Endodermal cell (in vitro differentiated cells): Measurements from ENCODE around the gene SORL1. TPM values are rescaled to one million over a fixed set of nuclear protein-coding genes. Genes with fewer than 3 reads are reported as not detected.

Source experiments
- DNase-seq: peaks from one replicate; pipeline ENCODE4 v3.0.0-alpha.2; 2017
- H3K27ac ChIP-seq: 2 replicates; pipeline ENCODE4 v1.5.1; 2013; ENCODE audit warnings: mild to moderate bottlenecking, low read depth, low read length, moderate library complexity
- H3K27me3 ChIP-seq: 2 replicates; pipeline ENCODE4 v1.6.1; 2013; ENCODE audit warnings: mild to moderate bottlenecking, low read length, moderate library complexity; ENCODE audit not compliant: insufficient read depth, control insufficient read depth, poor library complexity, severe bottlenecking
- H3K36me3 ChIP-seq: 2 replicates; pipeline ENCODE4 v1.7.0; 2013; ENCODE audit warnings: mild to moderate bottlenecking, low read length, moderate library complexity; ENCODE audit not compliant: control insufficient read depth, insufficient read depth
- H3K4me1 ChIP-seq: one replicate; pipeline ENCODE4 v1.7.0; 2013; ENCODE audit warnings: low read length; ENCODE audit not compliant: control insufficient read depth, insufficient read depth
- H3K4me3 ChIP-seq: 2 replicates; pipeline ENCODE4 v1.5.1; 2013; ENCODE audit warnings: mild to moderate bottlenecking, low read length, moderate library complexity
- H3K9ac ChIP-seq: 2 replicates; pipeline ENCODE4 v1.6.1; 2013; ENCODE audit warnings: mild to moderate bottlenecking, low read length, moderate library complexity; ENCODE audit not compliant: poor library complexity, severe bottlenecking; ENCODE audit errors: extremely low read depth
- H3K9me3 ChIP-seq: 2 replicates; pipeline ENCODE4 v1.6.1; 2013; ENCODE audit warnings: mild to moderate bottlenecking, low read length, moderate library complexity; ENCODE audit not compliant: control insufficient read depth
- H3K27ac Mint-ChIP-seq: 2 replicates; pipeline ENCODE4 v1.8.0; 2020; ENCODE audit warnings: mixed read lengths
- H3K27me3 Mint-ChIP-seq: 2 replicates; pipeline ENCODE4 v1.8.0; 2021; ENCODE audit warnings: mild to moderate bottlenecking, mixed read lengths; ENCODE audit not compliant: insufficient read depth
- H3K36me3 Mint-ChIP-seq: 2 replicates; pipeline ENCODE4 v1.8.0; 2020; ENCODE audit warnings: low read depth, mixed read lengths
- H3K4me1 Mint-ChIP-seq: 2 replicates; pipeline ENCODE4 v1.8.0; 2020; ENCODE audit warnings: mixed read lengths
- H3K4me3 Mint-ChIP-seq: 2 replicates; pipeline ENCODE4 v1.8.0; 2020; ENCODE audit warnings: mild to moderate bottlenecking, moderate library complexity, mixed read lengths
- H3K9me3 Mint-ChIP-seq: 2 replicates; pipeline ENCODE4 v1.8.0; 2020; ENCODE audit warnings: mild to moderate bottlenecking, mixed read lengths
- CTCF ChIP-seq: fragments of 200-600 bp; sonication (generic); conservative IDR thresholded peaks from 2 replicates; pipeline ENCODE4 v1.5.0; 2021; ENCODE audit warnings: antibody characterized with exemption, mild to moderate bottlenecking
- WGBS, 2 experiments: methylation state at CpG; one replicate each; pipeline versions ENCODE4 v1.1.5 to v1.1.7; 2013; ENCODE audit warnings: missing lambda C conversion rate in 2 of 2, mixed read lengths in 1 of 2; ENCODE audit not compliant: insufficient coverage in 1 of 2, insufficient read length in 1 of 2; 5-methylcytosine and 5-hydroxymethylcytosine counted together
- total RNA-seq, 2 donors: library from RNA; stranded (reverse); fragmentation: NEBNext Ultra II Directional in 1 of 2; extraction: Animal tissue kit (Norgen Biotek cat#: 25700) in 1 of 2; gene quantifications; 2 replicates in 1 of 2; 3 replicates in 1 of 2; pipeline ENCODE4 v1.2.1, GENCODE V29; 2021

The SORL1 gene
- total RNA-seq, 2 donors from 2014 or later, result 56.4 to 57.5 TPM

- DNase-seq, result no peak
- Mint-ChIP-seq H3K4me3 (no peak overlapping the region), H3K9me3 (no peaks in the 10 kb centered on the region), H3K27ac (peak overlapping the region; percentile 6), H3K27me3 (no peaks in the 10 kb centered on the region), H3K36me3 (peaks cover 8% of the 10 kb centered on the region), H3K4me1 (peaks cover 20% of the 10 kb centered on the region)
- Histone ChIP-seq H3K4me3 (no peak overlapping the region), H3K27me3 (no peaks in the 10 kb centered on the region), H3K9me3 (no peaks in the 10 kb centered on the region), H3K27ac (no peak overlapping the region), H3K9ac (no peak overlapping the region), H3K4me1 (peaks cover 5% of the 10 kb centered on the region), H3K36me3 (peaks cover 6% of the 10 kb centered on the region)
- 94 to 98% methylated on average over 10 to 12 of the region's 12 CpGs for WGBS, 2 experiments
- TF ChIP-seq CTCF, result peak; percentile 44
Measured at GRCh38 chr11:121471167-121471566, 19.1 kb downstream of the SORL1 start.

- H3K9ac ChIP-seq, result no peak overlapping the region
- Mint-ChIP-seq H3K36me3 (peaks cover 8% of the 10 kb centered on the region), H3K27ac (no peak overlapping the region), H3K9me3 (no peaks in the 10 kb centered on the region), H3K4me1 (peaks cover 14% of the 10 kb centered on the region), H3K4me3 (no peak overlapping the region), H3K27me3 (no peaks in the 10 kb centered on the region)
- no peak for DNase-seq
- WGBS, 2 experiments, result 92 to 100% methylated on average over 2 of the region's 2 CpGs
- H3K27me3 ChIP-seq, result no peaks in the 10 kb centered on the region
- no peak for TF ChIP-seq CTCF
- H3K36me3 ChIP-seq, result peaks cover 6% of the 10 kb centered on the region
- H3K27ac ChIP-seq, result no peak overlapping the region
- no peaks in the 10 kb centered on the region for H3K4me1 ChIP-seq
- H3K4me3 ChIP-seq, result no peak overlapping the region
- H3K9me3 ChIP-seq, result no peaks in the 10 kb centered on the region
Measured at GRCh38 chr11:121472312-121472711, 20.2 kb downstream of the SORL1 start.

- H3K27me3 ChIP-seq, result no peaks in the 10 kb centered on the region
- no peak for TF ChIP-seq CTCF
- Mint-ChIP-seq H3K9me3 (no peaks in the 10 kb centered on the region), H3K36me3 (peaks cover 8% of the 10 kb centered on the region), H3K4me3 (no peak overlapping the region), H3K4me1 (peaks cover 13% of the 10 kb centered on the region), H3K27ac (no peak overlapping the region), H3K27me3 (no peaks in the 10 kb centered on the region)
- peaks cover 6% of the 10 kb centered on the region for H3K36me3 ChIP-seq
- no peak overlapping the region for H3K27ac ChIP-seq
- WGBS, 2 experiments, result 82 to 97% methylated on average over 7 to 8 of the region's 8 CpGs
- H3K4me1 ChIP-seq, result no peaks in the 10 kb centered on the region
- no peak for DNase-seq
- H3K9ac ChIP-seq, result no peak overlapping the region
- no peaks in the 10 kb centered on the region for H3K9me3 ChIP-seq
- no peak overlapping the region for H3K4me3 ChIP-seq
Measured at GRCh38 chr11:121473064-121473777, 21.1 kb downstream of the SORL1 start.
